Measurements from ENCODE around the gene MUC3A.

DNA sequence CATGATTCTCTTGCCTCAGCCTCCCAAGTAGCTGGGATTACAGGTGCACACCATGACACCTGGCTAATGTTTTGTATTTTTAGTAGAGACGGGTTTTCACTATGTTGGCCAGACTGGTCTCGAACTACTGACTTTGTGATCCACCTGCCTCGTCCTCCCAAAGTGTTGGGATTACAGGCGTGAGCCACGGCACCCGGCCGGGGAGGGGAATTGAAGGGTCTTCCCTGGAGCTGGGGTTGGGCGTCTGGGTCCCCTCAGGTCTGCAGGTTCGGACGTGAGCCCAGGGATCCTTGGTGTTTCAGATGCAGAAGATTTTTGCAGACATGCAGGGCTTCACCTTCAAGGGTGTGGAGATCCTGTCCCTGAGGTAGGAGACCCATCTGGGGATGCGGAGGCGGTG is 14.1 kb downstream of the MUC3A start:
- TF ChIP-seq, protein P1, sequence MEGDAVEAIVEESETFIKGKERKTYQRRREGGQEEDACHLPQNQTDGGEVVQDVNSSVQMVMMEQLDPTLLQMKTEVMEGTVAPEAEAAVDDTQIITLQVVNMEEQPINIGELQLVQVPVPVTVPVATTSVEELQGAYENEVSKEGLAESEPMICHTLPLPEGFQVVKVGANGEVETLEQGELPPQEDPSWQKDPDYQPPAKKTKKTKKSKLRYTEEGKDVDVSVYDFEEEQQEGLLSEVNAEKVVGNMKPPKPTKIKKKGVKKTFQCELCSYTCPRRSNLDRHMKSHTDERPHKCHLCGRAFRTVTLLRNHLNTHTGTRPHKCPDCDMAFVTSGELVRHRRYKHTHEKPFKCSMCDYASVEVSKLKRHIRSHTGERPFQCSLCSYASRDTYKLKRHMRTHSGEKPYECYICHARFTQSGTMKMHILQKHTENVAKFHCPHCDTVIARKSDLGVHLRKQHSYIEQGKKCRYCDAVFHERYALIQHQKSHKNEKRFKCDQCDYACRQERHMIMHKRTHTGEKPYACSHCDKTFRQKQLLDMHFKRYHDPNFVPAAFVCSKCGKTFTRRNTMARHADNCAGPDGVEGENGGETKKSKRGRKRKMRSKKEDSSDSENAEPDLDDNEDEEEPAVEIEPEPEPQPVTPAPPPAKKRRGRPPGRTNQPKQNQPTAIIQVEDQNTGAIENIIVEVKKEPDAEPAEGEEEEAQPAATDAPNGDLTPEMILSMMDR (IDR thresholded peaks at IDR 0.05 in 2 of 3, conservative IDR thresholded peaks at IDR 0.05 in 1 of 3; ENCODE audit: control insufficient read depth in 2 of 3, extremely low read depth in 1 of 3, insufficient read depth in 1 of 3, low read depth in 3 of 3, low read length in 3 of 3): no peak
- TF ChIP-seq ESRRA (IDR thresholded peaks at IDR 0.05; ENCODE audit: low read length): no peak
- TF ChIP-seq MYC (IDR thresholded peaks at IDR 0.05; ENCODE audit: insufficient read depth, insufficient read length, insufficient replicate concordance, low read length, severe bottlenecking): no peak
- no peak for TF ChIP-seq ZSCAN29 (IDR thresholded peaks at IDR 0.05)
- no peak for TF ChIP-seq TARDBP (IDR thresholded peaks at IDR 0.05; ENCODE audit: borderline replicate concordance)
